Measurements from ENCODE around the gene TLE3. TPM values are rescaled to one million over a fixed set of nuclear protein-coding genes. Genes with fewer than 3 reads are reported as not detected.

Gene TLE3
- 26.2 and 38.7 TPM in 2 replicates for total RNA-seq

GRCh38 chr15:70097321-70098152 is at the start of gene TLE3:
TSS of gene TLE3 (minus strand) at chr15:70097917. CDS start at chr15:70096798, 1,119 bp downstream.

